GM21576 (cell line): ENCODE measurements around the gene CES5A.
"Not testable (repeated sequence)": the region's sequence is repeated elsewhere in the genome, so short reads cannot be mapped to it uniquely, and the experiment has no call there.

ENCODE experiments used
- ATAC-seq: cut with Tn5 transposase; IDR thresholded peaks from one replicate; pipeline ENCODE4 v1.9.1; 2021; ENCODE audit warnings: mild to moderate bottlenecking, moderate library complexity; ENCODE audit not compliant: unreplicated experiment

The CES5A gene

DNA sequence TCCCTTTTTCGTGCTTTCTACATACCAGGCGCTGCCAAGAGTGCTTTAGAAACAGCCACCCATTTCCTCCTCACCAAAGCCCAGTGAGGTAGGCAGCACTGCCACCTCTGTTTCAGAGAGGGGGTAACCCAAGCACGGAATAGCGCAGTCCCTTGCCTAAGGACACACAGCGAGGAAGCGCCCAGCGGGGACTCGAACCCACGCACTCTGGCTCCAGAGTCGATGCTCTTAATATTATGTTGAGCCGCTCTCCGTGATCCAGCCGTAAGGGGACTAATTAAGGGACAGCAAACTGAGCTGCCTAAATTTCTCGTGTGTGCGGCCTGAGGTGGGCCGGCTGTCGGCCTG, 42.8 kb downstream of the CES5A start:
- no peak for ATAC-seq

DNA sequence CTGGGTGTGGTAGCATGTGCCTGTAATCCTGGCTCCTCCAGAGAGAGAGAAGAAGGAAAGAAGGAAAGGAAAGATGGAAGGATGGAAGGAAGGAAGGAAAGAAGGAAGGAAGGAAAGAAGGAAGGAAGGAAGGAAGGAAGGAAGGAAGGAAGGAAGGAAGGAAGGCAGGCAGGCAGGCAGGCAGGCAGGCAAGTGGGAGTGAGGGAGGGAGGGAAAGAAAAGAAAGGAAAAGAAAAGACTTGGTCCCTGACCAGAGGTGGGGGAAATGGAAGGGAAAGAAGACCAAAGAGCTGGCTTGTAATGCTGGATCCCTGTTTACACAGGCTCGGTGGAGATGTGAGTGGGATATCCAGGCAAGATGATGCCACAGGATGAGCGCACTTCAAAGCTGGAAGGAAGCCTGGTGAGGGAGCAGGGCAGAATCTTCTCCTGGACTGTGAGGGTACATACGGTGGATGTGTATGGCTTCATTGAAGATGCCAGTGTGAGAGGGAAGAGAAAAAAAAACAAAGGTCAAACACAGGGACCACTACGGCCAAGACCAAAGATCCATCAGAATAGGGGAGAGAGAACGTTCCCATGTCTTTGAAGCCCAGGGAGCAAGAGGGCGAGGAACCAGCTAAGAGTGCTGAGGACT, 44.4 kb downstream of the CES5A start:
- no peak for ATAC-seq

DNA sequence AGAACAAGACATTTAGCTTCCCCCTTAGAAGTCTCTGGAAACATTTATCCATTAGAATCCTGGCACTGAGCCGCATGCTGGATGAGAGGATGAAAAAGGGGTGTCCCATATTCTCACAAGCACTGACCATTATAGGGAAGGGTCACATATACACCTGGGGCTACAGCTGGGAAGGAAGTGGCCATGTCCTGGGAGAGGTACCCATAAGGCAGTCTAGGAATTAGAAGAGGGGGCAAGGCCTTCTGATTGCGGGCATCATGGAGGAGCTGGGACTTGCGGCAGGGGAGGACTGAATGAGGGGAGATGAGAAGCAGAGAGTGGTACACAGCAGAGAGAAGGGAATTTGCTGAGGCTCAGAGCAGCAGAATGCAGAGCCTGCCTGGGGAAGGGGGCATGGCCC, 45.9 kb downstream of the CES5A start:
- not testable (repeated sequence) for ATAC-seq

DNA sequence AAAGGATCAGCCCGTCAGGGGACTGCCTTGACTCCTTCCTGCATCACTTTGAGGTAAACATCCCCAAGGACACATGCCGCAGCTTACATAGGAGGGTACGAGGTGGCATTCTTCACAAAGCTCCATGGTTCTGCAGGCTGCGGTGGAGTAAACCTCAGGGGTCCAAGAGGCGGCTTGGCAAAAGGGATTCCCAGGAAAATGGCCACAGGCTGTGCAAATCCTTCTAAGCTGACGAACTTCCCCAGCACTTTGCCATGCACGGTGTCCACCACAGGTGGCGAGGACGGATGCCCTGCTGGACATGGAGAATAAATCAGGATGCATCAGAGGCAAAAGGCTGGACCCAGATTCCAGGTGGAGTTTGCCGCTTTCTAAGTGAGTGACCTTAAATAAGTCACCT, 46.5 kb downstream of the CES5A start:
- no peak for ATAC-seq

DNA sequence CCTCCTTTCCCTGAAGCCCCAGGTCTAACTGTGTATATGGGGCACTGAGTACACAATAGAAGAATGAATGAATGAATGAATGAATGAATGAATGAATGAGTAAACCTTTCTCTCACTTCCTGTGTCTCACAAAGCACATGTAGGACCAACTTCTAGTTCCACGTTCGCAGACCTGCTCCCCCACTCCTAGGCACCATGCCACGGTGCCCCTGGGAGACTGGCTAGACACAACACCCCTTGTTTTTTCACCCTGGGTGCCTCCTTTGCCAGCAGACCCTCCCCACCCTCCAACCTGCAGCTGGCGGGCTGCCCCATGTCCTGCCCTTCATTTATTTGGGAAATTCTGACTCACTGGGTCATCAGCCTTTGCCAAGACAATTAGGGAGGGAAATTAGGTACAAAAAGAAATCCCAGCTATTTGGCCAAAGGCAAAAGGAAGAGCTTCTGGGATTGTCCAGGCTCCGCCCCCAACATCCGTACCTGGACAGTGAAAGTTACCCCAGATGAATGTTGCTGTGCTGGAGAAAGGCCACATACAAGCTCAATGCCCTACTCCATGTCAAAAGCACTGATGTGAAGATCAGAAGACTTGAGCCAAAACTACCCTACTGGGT, 50.0 kb downstream of the CES5A start:
- no peak for ATAC-seq

DNA sequence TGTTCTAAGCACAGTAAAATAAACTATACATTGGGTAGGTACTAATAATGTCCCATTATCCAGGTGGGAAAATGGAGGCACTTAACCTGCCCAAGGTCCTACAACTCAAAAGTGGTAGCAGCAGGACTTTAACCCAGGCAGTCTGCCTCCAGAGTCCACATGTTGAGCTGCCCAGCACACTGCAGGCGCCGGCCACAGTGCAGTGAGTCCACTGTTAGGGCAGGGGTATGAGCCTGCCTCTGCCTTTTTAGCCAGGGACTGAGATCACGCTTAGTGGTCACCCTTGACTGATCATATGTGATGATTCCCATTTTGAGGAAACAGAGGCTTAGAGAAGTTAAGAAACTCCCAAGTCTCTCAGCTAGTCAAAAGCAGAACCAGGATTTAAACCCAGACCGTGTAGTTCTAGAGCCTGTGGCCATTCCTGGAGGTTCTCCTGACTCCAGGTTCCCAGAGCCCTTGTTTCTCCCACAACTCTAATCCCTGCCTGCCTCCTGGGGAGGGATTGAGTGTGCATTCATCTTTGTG, 50.6 kb downstream of the CES5A start:
- ATAC-seq, result no peak

DNA sequence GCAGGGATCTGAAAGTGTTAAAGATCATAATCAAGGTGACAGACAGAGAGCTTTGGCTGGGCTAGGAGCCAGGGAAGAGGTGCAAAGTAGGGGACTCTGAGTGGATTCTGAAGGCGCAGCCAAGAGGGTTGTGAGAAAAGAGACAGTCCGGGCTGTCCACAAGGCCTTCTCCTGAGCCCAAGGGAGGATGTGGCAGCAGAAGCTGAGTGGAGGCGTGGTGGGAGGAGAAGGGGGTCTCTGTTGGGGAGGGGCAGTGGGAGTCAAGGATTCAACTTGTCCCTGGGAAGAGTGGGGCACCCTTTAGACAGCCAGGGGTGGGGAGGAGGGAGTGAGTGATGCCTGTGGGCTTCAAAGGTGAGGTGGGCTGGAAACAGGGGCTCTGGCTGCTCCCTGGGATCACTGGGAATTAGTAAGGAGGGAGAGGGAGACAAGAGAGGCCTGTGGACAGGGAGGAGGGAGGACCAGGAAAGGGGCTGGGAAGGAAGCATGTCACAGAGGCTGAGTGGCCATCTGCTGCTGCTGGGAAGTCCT, 52.8 kb downstream of the CES5A start:
- no peak for ATAC-seq

DNA sequence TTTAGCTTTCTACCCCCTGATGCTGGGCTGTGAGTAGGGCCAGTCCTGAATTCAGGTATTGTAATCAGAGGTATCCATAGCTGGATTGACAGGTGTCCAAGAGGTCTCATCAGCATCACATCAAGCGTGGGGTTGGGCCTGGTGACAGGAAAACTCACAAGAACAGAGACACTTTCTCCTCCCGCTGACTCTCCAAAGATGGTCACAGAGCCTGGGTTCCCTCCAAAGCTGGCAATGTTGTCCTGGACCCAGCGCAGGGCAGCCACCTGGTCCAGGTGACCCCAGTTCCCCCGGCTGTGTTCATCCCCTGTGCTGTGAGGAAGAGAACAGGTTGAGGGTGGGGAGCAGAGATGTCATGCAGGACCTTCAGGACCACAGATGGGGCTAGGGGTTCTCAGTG, 54.0 kb downstream of the CES5A start:
- ATAC-seq, result no peak

DNA sequence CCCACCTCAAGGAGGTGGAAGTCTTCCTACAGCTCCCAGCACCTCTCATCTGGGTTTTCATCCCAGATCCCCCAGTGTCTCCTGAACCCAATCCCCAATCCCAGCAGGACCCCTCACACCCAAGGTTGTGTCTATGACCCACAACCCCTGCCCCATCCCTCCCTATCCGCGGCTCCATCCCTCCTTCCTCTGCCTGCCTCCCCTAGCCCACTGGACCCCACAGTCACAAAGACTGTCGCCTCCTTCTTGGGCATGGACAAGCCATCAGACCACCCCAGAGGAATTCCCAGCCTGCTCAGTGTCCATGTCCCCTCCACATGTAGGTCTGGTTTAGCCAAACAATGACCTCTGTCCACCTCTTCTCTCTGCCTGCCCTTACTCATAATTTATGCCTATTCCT, 54.6 kb downstream of the CES5A start:
- ATAC-seq, result no peak

DNA sequence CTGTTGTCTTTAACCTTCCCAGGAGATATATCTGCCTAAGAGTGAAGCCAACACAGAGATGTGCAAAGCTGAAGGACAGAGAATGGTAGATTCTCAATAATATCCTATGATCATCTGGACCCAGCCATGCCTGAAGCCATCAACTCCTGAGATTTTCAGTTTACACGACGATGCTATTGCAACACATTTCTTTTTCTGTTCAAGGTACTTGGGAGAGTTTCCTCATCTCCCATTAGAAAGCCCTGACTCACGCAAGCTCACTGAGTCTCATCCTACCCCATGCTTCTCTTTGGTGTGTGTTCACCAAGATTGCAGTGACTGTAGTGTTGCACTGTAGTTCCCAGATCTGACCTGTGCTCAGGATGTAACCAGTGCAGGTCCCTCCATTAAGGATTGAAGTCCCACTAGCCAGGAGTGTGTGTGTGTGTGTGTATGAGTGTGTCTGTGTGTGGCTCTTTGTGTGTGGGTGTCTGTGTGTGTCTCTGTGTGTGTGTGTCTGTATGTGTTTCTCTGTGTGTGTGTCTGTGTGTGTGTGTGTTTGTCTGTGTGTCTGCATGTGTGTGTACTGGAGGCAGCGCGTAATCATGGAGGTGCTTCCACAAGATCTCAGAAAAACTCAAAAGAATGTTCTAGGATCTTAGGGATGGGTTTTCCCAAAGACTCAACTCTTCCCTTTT, 57.8 kb downstream of the CES5A start:
- no peak for ATAC-seq

DNA sequence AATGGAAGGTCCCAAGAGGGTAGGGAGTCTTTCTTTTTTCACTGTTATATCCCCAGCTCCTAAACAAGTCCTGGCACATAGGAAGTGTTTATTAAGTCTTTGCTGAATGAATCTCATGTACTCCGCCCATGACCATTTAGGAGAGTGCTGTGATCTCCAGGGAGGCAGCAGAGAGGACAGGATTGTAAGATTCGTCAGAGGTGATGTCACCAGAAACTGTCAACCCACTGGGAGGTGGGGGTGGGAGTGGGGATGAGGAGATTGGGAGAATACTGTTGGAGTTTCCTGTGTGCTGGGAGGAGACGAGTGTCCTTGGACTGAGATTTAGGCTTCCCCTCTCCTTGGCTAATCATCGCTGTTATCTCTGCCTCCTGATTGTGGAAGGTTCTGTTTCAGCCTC, 59.0 kb downstream of the CES5A start:
- ATAC-seq, result not testable (repeated sequence)

DNA sequence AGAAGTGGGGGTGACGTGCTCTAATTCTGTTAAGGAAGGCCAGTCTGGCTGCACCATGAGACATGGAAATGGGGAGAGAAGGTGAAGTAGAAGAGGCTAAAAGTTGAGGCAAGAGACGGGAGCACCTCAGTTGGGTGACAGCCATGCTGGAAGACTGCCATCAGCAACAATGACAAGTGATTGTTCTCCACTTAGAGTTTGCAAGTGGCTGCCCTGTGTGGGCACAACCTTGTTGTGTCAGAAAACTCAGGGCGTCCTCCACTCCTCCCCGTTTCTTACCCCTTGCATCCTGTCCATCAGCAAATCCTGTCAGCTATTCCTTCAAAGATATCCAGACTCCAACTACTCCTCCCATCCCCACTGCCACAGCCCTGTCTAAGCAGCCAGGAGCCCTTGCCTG, 59.9 kb downstream of the CES5A start:
- no peak for ATAC-seq

DNA sequence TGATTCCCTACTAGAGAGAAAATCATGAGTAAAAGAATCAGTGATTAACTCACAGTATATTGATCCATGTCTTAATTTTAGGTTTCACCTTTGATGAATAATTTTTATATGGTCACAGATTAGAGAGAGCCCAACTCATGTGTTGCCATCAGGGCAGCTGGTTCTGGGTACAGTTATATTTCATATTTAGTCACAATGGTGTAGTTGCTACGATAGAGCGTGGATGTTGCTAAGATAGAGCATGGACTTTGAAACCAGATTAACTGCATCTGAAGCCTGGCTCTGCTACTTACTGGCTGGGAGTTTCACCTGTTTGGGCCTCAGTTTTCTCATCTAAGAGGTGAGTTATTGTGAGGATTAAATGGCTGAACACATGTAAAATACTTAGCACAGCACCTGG, 61.0 kb downstream of the CES5A start:
- ATAC-seq, result not testable (repeated sequence)

DNA sequence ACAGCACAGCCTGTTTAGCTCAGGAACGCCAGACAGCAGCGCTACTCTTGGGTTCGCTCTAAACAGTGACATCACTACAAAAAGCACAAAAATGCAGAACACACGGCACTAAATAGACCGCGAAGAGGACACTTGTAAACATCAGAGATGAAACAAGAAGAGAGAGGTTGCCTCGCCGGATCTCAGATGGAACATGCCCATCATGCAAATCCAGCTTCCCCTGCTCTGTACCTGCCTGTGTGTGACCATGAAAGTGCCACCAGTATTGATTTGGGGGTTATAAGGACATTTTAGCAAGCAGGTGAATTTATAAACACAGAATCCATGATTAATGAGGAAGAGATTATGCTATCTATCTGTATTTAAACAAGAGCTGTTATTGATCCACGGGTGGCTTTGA, 61.4 kb downstream of the CES5A start:
- ATAC-seq, result not testable (repeated sequence)

DNA sequence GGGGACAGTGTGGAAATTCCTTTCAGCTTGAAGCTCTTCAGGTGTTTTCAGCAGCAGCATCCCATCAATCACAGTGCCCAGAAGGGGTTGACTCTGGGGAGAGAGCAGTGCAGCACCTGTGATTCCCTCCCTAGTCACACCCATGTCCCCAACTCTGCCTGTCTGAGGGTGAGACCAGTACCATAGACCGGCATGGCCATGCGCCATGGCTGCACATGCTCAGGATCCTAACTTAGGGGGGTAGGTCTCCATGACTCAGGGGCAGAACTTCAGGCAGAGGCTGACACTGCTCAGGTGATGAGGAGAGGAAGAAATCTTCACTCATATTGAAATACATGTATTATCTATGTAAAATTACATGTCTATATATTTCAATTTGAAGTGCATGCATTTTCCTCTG, 62.2 kb downstream of the CES5A start:
- ATAC-seq, result no peak

DNA sequence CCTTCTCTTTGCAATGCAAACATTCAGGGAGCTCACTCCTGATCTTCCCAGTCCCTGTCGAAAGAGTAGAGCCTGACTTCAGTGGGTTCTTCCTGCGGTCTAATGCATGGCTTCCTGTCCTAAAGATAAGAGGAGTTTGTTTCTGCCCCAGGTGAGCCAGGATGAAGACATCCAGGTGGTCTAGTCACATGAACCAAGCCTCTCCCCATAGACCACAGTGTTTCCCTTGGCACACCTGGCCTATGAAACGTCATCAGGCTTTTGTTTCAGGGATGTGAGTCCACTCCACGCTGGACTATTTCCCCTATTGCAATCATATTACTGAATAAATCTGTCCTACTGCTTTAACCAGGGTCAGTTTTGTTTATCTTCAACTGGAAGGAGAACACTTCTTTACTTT, 63.4 kb downstream of the CES5A start:
- ATAC-seq, result no peak

DNA sequence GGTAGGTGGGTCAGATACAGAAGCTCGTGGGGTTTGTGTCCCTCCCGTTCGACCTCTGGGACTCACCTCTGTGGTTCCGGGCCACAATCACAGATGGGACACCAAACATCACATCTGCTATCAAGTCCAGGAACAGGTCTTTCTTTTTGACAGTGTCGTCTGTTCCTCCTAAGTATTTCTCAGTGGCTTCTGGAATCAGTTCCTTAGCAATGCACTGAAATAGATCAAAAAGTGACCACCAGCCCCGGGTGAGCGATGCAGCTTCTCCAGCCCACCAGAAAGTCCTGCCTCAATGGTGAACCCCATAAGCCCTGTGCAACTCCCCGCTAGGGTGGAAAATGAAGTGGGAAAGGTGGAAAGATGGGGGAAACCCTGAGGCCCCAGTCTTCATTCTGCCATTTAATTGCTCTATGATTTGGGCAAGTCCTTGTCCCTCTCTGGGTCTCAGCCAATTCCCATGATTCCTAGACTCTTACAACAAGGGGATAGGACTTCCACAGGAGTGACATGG, 64.7 kb downstream of the CES5A start:
- no peak for ATAC-seq

DNA sequence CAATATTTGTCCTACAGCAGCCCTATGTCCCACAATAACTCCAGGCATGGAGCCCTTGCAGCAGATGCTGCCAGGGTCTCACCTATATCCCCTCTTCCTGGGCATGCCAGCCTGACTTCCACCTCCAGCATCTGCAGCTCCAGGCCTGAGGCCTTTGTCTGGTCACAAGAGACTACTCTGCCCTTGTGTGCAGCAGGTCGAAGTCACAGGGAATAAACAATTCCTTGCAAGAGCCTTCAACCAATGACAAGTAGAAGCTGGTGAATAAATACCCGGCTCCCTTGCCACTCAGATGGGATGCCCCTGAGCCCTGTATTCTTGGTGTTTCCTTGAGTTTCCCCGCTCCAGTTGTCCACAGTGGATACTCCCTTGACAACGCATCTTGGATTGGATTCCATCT, 65.3 kb downstream of the CES5A start:
- ATAC-seq, result no peak

DNA sequence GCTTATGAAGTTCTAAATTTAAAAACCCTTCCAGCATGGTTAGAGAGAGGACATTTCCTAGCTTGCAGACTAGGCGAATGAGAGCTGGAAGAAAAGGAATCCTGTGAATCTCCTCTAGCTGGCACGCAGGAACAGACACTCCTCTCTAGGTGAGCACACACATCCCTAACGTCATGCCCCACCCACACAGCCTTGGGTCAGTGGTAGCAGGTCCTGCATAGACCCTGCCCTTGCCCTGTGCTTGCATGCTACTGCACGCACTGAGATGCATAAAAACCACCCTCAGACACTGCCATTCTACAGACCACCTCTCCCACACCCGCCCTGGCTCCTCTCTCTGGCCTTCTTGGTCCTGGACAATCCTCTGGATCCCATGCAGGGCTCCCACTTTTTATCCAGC, 65.8 kb downstream of the CES5A start:
- no peak for ATAC-seq

DNA sequence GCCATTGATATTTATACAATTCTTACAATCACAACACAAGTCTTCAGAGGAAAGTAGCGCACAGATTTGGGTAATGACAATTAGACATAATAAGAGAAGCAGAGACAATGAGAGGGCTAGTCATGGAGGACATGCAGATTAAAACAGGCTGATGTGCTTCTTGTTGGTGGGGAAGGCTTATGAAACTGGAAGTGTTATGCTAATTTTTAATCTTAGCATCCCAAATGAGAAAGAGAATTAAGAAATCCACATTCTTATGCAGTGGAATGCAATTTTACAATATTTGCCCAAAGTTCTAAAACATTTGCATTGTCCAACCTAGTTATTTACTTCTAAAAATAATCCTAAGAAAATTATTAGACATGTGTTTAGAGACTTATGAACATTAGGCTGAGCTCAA, 66.9 kb downstream of the CES5A start:
- not testable (repeated sequence) for ATAC-seq

DNA sequence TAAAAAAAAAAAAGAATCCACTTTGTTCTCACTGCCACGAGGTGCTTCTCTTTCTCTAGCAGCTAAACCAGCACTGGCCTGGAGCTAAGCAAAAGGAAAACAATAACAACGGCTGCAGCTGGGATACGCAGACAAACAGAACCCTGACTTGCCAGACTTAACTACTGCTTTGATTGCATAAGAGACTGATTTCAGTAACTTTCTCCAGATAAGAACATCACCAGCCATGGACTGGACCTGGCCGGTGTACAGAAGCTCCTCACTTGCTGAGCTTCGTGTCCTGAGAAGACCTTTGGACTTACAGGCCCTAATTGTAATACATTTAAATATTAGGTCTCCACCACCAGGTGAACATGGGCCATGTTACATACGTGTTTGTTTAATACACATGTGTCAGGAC, 70.1 kb downstream of the CES5A start:
- ATAC-seq, result not testable (repeated sequence)

DNA sequence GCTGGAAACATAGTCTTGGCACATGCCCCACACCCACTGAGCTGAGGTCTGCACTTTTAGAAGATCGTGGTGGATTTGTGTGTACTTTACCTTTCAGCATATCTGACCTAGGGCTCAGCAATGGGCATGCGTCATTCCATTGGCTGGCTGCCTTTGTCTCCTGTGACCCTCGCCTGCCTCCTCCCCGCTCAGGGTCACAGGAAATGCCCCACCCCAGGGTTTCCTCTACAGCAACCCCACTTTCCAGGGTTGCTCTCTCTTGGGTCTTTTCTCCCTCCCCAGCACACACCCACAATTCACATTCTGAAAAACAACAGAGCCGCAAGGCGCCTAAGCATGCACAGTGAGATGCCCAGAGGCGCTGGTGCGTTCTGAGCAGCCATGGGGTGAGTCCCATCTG, 71.5 kb downstream of the CES5A start:
- not testable (repeated sequence) for ATAC-seq
